ENCODE data around the gene INPP5J.
"Not testable (repeated sequence)": the region's sequence is repeated elsewhere in the genome, so short reads cannot be mapped to it uniquely, and the experiment has no call there.

Gene INPP5J

GRCh38 chr22:31088233-31088986 is 34.4 kb upstream of the INPP5J start:
- peak; percentile 53 for DNase-seq

- DNase-seq = peak; percentile 74
Observed at GRCh38 chr22:31089160-31090100, 33.3 kb upstream of the INPP5J start.

GRCh38 chr22:31090217-31091085 is 32.3 kb upstream of the INPP5J start:
- no peak for DNase-seq

GRCh38 chr22:31091106-31091975 is 31.4 kb upstream of the INPP5J start:
- no peak for DNase-seq

GRCh38 chr22:31092161-31092560 is 30.6 kb upstream of the INPP5J start:
- no peak for DNase-seq

- DNase-seq = peak; percentile 53
Observed at GRCh38 chr22:31093086-31093850, 29.5 kb upstream of the INPP5J start.

- peak; percentile 43 for DNase-seq
Observed at GRCh38 chr22:31094021-31094551, 28.7 kb upstream of the INPP5J start.

GRCh38 chr22:31094741-31095140 is 28.0 kb upstream of the INPP5J start:
- no peak for DNase-seq

- no peak for DNase-seq
Observed at GRCh38 chr22:31095637-31096249, 27.0 kb upstream of the INPP5J start.

- no peak for DNase-seq
Observed at GRCh38 chr22:31096657-31097279, 26.0 kb upstream of the INPP5J start.

- not testable (repeated sequence) for DNase-seq
Observed at GRCh38 chr22:31097539-31097938, 25.2 kb upstream of the INPP5J start.

GRCh38 chr22:31097941-31098631 is 24.7 kb upstream of the INPP5J start:
- DNase-seq = no peak

- peak; percentile 80 for DNase-seq
Observed at GRCh38 chr22:31098632-31099110, 24.1 kb upstream of the INPP5J start.

GRCh38 chr22:31099386-31099785 is 23.4 kb upstream of the INPP5J start:
- DNase-seq = no peak

GRCh38 chr22:31099841-31100761 is 22.7 kb upstream of the INPP5J start:
- DNase-seq = no peak

GRCh38 chr22:31100762-31101525 is 21.8 kb upstream of the INPP5J start:
- DNase-seq = no peak

All from islet precursor cell (in vitro differentiated cells).